COR-L47 (cell line): ENCODE results near the gene FEZF2.

Experiments
- DNase-seq: peaks from one replicate; lab custom pipeline; 2025; lab: John Stamatoyannopoulos, UW

FEZF2 gene

DNA sequence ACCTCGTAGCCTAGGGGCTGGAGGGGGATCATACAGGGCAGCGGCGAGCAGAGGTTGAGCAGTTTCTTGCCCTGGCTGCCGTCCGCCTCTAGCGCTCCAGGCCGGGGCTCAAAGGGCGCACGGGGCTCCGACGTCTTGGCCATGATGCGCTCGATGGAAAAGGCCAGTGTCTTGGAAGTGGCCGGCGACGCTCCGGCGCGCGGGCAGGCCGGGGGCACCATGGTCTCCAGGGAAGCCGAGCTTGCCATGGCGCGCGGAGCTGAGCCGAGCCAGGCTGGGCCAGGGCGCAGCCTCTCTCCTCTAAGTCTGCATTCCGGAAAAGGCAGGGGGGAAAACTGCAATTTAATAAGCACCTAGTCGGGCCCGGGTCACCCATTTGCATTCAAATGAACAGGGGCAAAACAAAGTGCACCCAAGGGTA is 719 bp downstream of the FEZF2 start:
- DNase-seq: no peak

DNA sequence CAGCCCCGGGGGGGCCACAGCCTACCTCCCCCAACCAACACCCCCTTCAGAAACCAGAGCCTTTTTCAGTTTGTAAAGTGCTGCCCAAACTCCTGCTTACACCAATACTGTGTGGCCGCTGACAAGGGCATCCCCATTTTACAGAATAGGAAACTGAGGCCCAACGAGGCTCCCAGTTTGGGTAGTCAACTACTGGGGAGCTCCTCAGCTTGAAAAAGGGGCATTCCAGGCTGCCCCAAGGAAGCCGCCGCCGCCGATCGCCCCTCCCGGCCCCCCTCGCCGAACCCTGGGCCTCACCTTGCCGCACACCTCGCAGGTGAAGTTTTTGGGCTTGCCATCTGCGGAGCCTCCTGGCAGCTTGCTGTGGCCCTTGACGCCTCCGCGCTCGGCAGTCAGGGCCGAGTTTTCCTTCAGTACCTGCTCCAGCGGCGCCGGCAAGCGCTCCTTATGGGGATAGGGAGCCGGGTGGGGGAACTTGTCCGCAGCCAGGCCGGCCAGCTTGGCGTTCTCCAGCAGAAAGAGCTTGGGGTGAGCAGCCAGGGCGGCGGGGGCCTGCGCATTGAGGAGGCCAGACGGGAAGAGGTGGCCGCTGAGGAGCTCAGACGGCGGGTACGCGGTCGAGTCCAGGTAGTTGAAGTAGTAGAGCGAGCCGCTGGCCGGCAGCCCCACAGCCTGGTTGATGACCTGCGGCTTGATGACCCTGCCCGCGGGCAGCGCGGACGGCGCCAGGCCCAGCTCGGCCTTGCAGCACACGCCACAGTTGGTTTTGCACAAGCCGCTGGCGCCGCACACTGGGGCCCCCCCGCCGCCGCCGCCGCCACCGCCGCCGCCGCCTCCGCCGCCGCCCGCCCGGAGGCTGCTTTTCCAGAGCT is 1.4 kb downstream of the FEZF2 start:
- no peak for DNase-seq

- no peak for DNase-seq
Observed at GRCh38 chr3:62370858-62371719, 2.3 kb downstream of the FEZF2 start.

DNA sequence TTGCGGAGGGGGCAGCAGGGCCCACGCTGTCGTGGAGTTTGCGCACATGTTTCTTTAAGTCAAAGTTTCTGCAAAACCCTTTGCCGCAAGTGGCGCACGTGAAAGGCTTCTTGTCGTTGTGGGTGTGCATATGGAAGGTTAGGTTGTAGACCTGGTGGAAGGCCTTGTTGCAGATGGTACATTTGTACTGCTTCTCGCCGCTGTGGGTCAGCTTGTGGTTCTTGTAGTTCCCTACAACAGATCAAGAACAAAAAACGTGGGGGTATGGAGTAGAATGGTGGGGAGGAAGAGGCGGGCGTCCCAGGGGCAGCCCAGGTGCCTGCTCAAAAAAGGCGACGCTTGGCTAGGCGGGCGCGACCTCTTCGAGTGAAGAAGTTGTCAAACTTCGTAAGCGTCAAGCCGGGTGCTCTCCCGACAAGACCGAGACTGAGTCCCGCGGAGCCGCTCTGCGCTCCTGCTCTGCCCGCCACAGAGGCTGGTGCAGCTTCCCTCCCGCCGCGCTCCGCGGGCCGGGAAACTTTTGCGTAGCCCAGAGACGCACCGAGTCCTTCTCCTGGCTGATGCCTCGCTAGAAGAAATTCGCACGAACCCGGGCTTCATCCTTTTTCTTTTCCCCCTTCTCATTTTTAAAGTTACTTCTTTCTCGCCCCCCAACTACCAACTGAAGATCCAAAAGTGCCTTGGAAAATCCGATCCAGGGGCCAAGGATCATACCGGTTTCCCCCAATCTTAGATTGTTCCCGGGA is 3.1 kb downstream of the FEZF2 start:
- DNase-seq: no peak

DNA sequence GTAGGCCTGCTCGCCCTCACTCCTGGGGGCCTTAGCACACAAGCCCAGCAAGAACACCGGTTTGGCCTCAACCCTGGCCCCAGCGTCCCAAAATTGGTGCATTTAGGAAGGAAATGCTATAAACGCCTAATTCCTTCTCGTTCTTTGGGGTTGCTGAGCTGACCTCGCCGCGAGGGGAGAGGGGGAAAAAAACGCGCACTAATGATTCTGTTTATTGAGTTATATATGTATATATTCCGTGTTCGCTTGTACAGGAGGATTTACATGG is 3.9 kb downstream of the FEZF2 start:
- DNase-seq: no peak

GRCh38 chr3:62368705-62369475 is 4.5 kb downstream of the FEZF2 start:
- DNase-seq: no peak

GRCh38 chr3:62368290-62368704 is 5.1 kb downstream of the FEZF2 start:
- DNase-seq: no peak

DNA sequence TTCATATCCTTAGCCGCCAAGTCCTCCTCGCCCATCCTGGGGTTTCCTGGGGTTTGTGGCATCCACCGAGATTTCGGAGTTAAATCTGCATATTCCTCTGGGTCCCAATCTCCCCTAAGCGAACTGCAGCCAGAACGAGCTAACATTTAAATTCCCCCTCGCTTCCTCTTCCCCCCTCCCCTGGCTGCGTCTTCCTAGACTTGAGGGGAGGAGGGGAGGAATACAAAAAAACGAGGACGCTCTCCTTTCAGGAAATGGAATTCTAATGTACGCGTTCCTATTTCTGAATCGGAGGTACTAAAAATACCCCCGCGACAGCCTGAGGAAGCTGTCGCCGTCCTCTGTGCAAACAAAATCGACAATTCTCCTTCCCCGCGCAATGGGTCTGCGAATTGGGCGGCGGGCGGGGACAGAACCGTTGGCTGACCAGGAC is 5.6 kb downstream of the FEZF2 start:
- DNase-seq: no peak

- no peak for DNase-seq
Observed at GRCh38 chr3:62366126-62366484, 7.2 kb downstream of the FEZF2 start.

- DNase-seq: peak; percentile 16
Observed at GRCh38 chr3:62365391-62366125, 7.8 kb downstream of the FEZF2 start.

DNA sequence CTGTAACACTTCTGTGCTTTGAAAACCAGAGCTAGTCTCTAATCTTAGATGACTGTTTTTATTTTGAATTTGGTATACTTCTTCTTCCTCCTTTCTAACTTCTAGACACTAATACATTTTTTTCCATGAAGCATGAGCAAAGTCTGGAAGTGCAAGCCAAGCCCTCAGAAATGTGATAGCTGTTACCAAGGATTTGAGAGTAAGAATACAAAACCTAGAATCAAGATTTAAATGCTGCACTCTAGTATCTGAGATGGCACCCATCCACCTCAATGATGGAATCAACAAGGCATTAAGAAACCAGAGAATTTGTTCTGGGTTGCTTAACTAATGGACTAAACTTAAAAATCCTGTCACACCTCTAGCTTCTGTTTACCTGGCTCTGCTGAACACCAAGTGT is 9.2 kb downstream of the FEZF2 start:
- DNase-seq: no peak

- DNase-seq: no peak
Observed at GRCh38 chr3:62363275-62363674, 10.1 kb downstream of the FEZF2 start.

DNA sequence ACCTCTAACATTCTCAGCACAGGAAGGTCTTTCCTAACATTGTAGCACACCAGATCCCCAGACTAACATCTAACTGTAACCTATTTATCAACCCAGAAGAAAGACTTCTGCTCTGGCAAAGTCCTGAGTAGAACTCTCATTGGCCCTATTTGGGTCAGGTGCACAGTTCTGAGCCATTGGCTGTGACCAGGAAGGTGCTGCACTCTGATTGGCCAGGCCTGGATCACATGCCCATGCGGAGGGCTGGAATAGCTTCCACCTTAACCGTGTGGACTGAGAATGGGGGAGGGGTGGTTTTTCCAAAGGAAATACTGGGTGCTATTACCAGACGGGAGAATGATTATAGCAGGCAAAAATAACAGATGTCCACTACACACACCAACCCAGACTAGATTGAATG is 11.5 kb downstream of the FEZF2 start:
- no peak for DNase-seq

DNA sequence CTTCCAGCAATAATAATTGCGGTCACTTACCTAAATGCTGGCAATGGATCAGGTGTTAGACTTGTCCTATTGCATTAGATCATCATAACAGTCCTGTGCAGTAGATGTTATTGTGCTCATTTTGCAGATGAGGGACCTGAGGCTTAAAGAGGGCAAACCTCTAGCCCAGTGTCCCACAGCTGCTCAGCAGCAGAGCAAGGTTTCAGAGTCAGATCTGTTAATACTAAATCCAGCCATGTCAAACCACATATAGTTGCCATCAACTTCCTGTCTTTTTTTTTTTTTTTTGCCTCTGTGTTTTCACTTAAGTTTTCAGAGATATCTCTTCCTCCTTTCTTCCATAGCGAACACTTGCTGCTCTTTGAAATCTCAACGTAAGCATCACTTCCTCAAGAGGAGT is 12.1 kb downstream of the FEZF2 start:
- no peak for DNase-seq

GRCh38 chr3:62359531-62359930 is 13.8 kb downstream of the FEZF2 start:
- no peak for DNase-seq

DNA sequence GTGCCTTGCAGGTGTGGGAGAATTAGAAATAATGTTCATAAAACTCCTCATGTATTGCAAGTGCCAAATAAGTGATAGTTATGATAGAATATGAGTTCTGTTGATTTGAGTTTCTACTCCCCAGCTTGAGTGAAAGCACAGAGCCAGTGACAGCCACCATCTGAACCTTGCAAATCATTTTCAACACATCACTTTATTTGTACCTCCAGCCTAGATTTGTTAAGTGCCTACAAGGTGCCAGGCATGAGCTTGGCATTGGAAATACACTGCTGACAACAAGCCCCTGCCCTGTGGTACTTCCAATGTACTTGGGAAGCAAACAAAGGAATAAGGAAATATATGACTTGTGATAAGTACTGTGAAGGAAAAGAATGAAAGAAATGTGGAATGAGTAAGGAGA is 17.0 kb downstream of the FEZF2 start:
- no peak for DNase-seq

DNA sequence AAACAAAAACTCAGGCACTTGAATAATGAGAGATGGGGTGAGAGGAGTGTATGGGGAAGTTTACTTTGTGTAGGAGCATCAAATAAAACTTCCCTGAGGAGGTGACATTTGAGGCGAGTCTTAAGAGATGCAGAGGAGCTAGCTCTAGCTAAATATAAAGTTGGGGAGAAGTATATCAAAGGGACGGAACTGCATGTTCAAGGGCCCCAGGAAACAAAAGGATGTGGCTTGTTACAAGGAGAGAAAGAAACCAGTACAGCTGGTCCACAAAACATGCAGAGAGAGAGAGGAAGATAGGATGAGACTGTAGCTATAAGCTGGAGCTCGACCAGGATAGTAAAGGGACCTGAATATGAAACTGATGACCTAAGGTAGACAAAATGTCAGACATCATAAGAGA is 17.6 kb downstream of the FEZF2 start:
- DNase-seq: no peak

- DNase-seq: no peak
Observed at GRCh38 chr3:62343755-62344154, 29.6 kb downstream of the FEZF2 start.

DNA sequence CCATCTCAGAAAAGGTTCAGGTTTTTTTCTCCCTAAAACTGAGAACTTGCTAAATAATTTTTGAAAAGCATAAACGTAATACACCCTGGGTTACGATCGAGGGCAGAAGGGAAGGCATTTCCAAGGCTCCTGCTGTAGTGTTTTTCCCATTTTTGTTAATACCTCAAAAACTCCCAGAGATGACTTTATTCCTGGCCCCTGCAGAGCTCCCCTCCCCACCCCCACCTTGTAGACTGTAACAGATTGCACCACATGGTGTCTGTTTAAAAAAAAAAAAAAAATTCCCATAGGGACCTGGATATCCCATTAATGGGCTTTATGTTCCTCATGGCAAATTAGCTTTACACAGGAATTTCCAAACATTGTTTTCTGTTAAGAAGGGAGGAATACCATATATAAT is 38.2 kb downstream of the FEZF2 start:
- no peak for DNase-seq

- DNase-seq: no peak
Observed at GRCh38 chr3:62332835-62333244, 40.5 kb downstream of the FEZF2 start.

DNA sequence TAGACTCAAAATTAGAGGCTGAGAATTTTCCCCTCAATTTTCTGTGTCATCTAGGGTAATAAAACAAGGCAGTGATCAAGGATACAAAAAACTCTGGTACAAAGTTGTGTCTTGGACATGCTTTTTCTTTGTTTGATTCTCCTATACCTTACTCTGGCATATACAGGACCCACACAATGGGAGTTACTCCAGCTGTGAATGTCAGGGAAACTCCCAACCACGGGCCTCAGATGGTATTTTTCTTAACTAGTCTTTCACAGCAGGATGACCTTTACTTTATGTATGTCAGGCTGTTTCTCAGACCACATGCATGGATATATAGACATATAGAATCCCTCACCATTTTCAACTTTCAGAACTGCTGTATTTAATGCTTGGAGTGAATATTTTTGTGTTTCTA is 41.3 kb downstream of the FEZF2 start:
- no peak for DNase-seq
